GM19372 (cell line): ENCODE measurements around the gene GSTK1.
"Not testable (repeated sequence)": the region's sequence is repeated elsewhere in the genome, so short reads cannot be mapped to it uniquely, and the experiment has no call there.

Experiments
- ATAC-seq: cut with Tn5 transposase; IDR thresholded peaks from one replicate; pipeline ENCODE4 v1.9.1; 2021; ENCODE audit warnings: mild to moderate bottlenecking, low read depth, moderate library complexity; ENCODE audit not compliant: unreplicated experiment

Gene GSTK1

GRCh38 chr7:143263266-143264195 lies at the start of gene GSTK1:
TSS of gene GSTK1 (plus strand) at chr7:143263441. CDS start at chr7:143263514, 73 bp downstream.
- peak; percentile 96 for ATAC-seq

- not testable (repeated sequence) for ATAC-seq
These were observed 49.8 kb upstream of the GSTK1 start for GRCh38 chr7:143213478-143213877.

DNA sequence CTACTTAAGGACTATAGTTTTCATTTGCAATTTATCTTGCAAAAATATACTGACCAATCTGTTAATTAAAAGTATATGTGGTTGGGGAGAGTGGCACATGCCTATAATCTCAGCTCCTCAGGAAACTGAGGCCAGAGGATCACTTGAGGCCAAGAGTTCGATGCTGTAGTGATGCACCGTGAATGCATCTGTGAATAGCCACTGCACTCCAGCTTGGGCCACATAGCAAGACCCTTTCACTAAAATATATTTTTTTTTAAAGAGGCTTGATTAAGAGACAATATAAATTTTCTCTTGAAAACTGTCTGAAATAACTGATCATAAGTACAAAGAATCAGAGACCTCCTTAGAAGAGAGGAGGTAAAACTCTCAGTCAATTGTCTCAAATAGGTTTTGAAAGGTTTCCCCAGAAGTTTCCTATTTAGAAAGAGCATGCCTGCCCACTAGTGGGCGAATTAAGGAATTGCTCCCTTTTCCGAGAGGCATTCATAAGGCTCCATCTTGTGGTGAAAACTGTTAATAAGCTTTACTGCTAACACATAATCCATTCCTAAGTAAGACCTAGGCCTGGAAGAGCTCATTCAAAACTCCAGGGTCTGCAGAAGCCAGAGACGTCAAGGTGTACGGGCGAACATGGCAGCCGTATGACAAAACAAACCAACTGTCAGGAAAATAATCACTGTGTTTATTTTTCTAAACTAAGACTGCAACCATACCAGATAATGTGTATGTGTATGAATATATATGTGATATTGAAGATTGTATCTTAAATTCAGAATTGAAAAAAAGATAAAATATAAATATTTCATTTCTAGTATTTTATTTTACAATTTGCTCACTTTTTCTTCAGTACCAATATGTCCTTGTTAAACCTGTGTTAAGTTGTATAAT lies 48.2 kb upstream of the GSTK1 start:
- peak; percentile 91 for ATAC-seq

DNA sequence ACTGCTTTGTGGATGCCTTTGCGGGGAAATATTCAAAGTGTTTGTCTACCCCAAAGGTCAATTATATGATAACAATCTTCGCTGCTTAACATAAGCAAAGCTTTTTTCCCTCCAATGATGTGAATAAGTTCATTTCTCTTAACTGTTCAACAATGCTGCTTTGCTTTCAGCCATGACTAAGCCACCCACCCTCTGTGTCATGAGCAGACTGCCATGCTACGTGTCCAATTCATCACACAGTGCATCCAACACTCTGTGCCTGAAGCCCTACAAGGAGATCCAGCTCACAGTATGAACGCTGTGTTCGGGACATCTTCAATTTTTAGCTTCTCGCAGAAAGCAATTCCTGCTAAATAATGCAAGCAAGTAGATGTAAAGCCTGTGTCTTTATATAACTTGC lies 47.1 kb upstream of the GSTK1 start:
- no peak for ATAC-seq

- ATAC-seq = no peak
These were observed 46.6 kb upstream of the GSTK1 start for GRCh38 chr7:143216686-143217085.

- no peak for ATAC-seq
These were observed 45.4 kb upstream of the GSTK1 start for GRCh38 chr7:143217806-143218205.

GRCh38 chr7:143221286-143221685 lies 42.0 kb upstream of the GSTK1 start:
- no peak for ATAC-seq

GRCh38 chr7:143221737-143222136 lies 41.5 kb upstream of the GSTK1 start, which contains the start of gene TAS2R40:
TSS of gene TAS2R40 (plus strand) at chr7:143222037. CDS start at chr7:143222079, 42 bp downstream.
- ATAC-seq = no peak

GRCh38 chr7:143222782-143223181 lies 40.5 kb upstream of the GSTK1 start:
- no peak for ATAC-seq

- ATAC-seq = no peak
These were observed 39.5 kb upstream of the GSTK1 start for GRCh38 chr7:143223784-143224183.

GRCh38 chr7:143225047-143225446 lies 38.2 kb upstream of the GSTK1 start:
- no peak for ATAC-seq

DNA sequence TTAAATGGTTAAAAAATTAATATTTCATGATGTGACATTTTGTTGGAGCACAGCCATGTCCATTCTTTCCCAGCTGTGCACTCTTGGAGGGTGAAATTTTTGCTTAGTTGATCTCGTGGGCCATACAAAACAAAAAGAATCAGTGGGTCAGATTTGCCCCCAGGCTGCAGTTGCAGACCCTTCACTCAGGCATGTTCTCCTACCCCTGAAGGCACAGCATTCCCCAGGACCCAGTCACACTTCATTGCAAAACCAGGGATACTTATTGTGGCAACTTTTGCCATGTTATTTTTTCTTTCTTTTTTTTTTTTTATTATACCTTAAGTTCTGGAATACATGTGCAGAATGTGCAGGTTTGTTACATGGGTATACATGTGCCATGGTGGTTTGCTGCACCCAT lies 35.4 kb upstream of the GSTK1 start:
- ATAC-seq = no peak

GRCh38 chr7:143229054-143229790 lies 34.0 kb upstream of the GSTK1 start:
- ATAC-seq = no peak

GRCh38 chr7:143230602-143231457 lies 32.4 kb upstream of the GSTK1 start:
- ATAC-seq = no peak

DNA sequence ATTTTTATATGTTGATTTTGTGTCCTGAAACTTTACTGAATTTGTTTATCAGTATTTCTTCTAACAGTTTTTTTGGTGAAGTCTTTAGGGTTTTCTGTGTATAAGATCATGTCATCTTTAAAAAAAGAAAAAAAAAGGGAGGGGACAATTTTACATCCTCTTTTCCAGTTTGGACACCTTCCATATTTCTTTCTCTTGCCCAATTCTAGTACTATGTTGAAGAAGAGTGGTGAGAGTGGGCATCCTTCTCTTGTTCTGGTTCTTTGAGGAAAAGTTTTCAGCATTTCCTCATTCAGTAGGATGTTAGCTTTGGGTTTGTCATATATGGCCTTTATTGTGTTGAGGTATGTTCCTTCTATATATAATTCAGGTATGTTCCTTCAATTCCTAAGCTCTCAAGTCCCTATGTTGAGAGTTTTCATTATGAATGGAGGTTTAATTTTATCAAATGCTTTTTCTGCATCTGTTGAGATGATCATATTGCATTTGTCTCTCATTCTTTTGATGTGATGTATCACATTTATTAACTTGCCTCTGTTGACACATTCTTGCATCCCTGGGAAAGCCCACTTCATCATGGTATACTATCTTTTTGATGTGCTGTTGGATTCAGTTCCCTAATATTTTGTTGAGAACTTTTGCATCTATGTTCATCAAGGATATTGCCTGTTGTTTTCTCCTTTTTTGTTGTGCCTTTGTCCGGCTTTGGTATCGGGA lies 29.3 kb upstream of the GSTK1 start:
- ATAC-seq = no peak

- no peak for ATAC-seq
These were observed 28.7 kb upstream of the GSTK1 start for GRCh38 chr7:143234533-143234875.

GRCh38 chr7:143235561-143235960 lies 27.7 kb upstream of the GSTK1 start:
- ATAC-seq = no peak

- ATAC-seq = no peak
These were observed 26.7 kb upstream of the GSTK1 start for GRCh38 chr7:143236408-143236990.

GRCh38 chr7:143237366-143237765 lies 25.9 kb upstream of the GSTK1 start:
- no peak for ATAC-seq
